Hair follicle dermal papilla cell (primary cell): ENCODE measurements around the gene SLC25A21. TPM values are rescaled to one million over a fixed set of nuclear protein-coding genes. Genes with fewer than 3 reads are reported as not detected.

ENCODE experiments used
- small RNA-seq: library from RNA; depleted of rRNA; stranded (forward); fragments of <200 nt; gene quantifications from one replicate; pipeline ENCODE3, GENCODE V24; 2012
- total RNA-seq: library from RNA; depleted of rRNA; stranded (reverse); fragments of >200 nt; gene quantifications from 2 replicates; pipeline ENCODE4 v1.2.3, GENCODE V29; 2012

SLC25A21 gene
- under 0.01 and 0.24 TPM in 2 replicates for total RNA-seq

GRCh38 chr14:37172024-37172869 is at the start of gene SLC25A21:
SLC25A21 (minus strand) TSS chr14:37172606.

GRCh38 chr14:37197421-37198272 is 25.2 kb upstream of the SLC25A21 start, which contains the start of gene MIPOL1:
MIPOL1 (plus strand) TSS chr14:37197937; CDS start chr14:37247889, 49,952 bp downstream.

GRCh38 chr14:36661506-36662257 is 510.7 kb downstream of the SLC25A21 start, which contains the start of gene PAX9:
PAX9 (plus strand) TSS chr14:36661860; CDS start chr14:36662090, 230 bp downstream.

Small RNA genes lying within 50 kb of the gene (small RNA-seq; reads per million reads assigned to genes)
- gene MIR4503 (not detected), gene RNU6-273P (not detected)

Other genes starting within 250 kb of the SLC25A21 start
- gene MIPOL1, start 25.3 kb upstream of the SLC25A21 start, total RNA-seq, result 7.7 and 10.1 TPM in 2 replicates